AG04450 (cell line): ENCODE data around the gene DDX54. TPM values are rescaled to one million over a fixed set of nuclear protein-coding genes. Genes with fewer than 3 reads are reported as not detected.

Experiments used
- CTCF ChIA-PET: fragments of 300-600, 350-600 bp; formaldehyde crosslinking; extraction: SDS; loops from one replicate; lab custom pipeline; 2022; ENCODE audit warnings: antibody characterized with exemption, inconsistent platforms; lab: Charles Lee
- POLR2A ChIA-PET: fragments of 350-600 bp; formaldehyde crosslinking; extraction: SDS; loops from one replicate; lab custom pipeline; 2021; ENCODE audit warnings: antibody characterized with exemption, inconsistent platforms; lab: Yijun Ruan, JAX
- DNase-seq: peaks from one replicate; pipeline ENCODE4 v3.0.0-alpha.2; 2011; ENCODE audit warnings: low read depth, low spot score
- H3K27ac ChIP-seq: one replicate; pipeline ENCODE4 v1.5.1; 2012; ENCODE audit warnings: low read depth, low read length, control low read depth
- H3K27me3 ChIP-seq: one replicate; pipeline ENCODE4 v1.6.0; 2012; ENCODE audit warnings: low read length; ENCODE audit not compliant: control insufficient read depth, insufficient read depth
- H3K4me3 ChIP-seq: 2 replicates; pipeline ENCODE4 v1.5.1; 2011; ENCODE audit warnings: mild to moderate bottlenecking, low read depth, low read length, control low read depth
- H3K9me3 ChIP-seq: 2 replicates; pipeline ENCODE4 v1.5.1; 2012; ENCODE audit warnings: low read length; ENCODE audit not compliant: control insufficient read depth, insufficient read depth
- polyA plus RNA-seq: library from polyadenylated mRNA; depleted of rRNA; stranded (reverse); fragments of >200 nt; gene quantifications from 2 replicates; pipeline ENCODE4 v1.2.3, GENCODE V29; 2011
- TF ChIP-seq, protein P1 (sequence below): IDR thresholded peaks from 2 replicates; pipeline ENCODE4 v1.5.1; 2011; ENCODE audit warnings: low read depth, low read length, control low read depth, inconsistent platforms

The DDX54 gene
- polyA plus RNA-seq, 1 experiment, result 26.9 TPM

DNA sequence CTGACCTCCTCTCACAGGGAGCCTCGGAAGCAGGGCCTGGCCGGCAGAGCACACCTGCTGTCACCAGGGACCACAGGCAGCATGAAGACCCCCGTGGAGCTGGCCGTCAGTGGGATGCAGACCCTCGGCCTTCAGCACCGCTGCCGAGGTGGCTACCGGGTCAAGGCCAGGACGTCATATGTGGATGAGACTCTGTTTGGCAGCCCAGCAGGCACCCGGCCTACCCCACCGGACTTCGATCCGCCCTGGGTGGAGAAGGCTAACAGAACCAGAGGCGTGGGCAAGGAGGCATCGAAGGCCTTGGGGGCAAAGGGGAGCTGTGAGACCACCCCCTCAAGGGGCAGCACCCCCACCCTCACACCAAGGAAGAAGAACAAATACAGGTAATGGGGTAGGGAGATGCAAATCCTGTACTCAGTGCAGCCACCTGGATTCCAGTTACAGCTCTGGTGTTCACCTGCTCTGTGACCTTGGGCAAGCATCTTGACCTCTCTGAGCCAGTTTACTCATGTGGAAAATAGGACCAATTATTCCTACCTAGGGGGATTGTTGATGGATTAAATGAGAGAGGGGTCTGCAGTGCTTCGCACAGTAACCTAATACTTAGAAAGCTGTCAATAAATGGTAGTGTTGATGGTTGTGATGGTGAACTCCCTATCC, 1.5 kb upstream of the DDX54 start:
- Histone ChIP-seq H3K27ac (no peak overlapping the region), H3K27me3 (no peaks in the 10 kb centered on the region), H3K4me3 (peak overlapping the region; percentile 87; the same call in 1 of the 2 replicates), H3K9me3 (no peaks in the 10 kb centered on the region; the same call in 1 of the 2 replicates)
- TF ChIP-seq, protein P1, sequence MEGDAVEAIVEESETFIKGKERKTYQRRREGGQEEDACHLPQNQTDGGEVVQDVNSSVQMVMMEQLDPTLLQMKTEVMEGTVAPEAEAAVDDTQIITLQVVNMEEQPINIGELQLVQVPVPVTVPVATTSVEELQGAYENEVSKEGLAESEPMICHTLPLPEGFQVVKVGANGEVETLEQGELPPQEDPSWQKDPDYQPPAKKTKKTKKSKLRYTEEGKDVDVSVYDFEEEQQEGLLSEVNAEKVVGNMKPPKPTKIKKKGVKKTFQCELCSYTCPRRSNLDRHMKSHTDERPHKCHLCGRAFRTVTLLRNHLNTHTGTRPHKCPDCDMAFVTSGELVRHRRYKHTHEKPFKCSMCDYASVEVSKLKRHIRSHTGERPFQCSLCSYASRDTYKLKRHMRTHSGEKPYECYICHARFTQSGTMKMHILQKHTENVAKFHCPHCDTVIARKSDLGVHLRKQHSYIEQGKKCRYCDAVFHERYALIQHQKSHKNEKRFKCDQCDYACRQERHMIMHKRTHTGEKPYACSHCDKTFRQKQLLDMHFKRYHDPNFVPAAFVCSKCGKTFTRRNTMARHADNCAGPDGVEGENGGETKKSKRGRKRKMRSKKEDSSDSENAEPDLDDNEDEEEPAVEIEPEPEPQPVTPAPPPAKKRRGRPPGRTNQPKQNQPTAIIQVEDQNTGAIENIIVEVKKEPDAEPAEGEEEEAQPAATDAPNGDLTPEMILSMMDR, result no peak
- ChIA-PET POLR2A (interaction anchor here (0.6 to 0.7 kb wide), 2 partner anchors 9 to 236 kb away, joined by 3 to 4 read pairs; no protein-coding TSS in a partner anchor), CTCF (interaction anchor here (0.9 to 4.8 kb wide), 4 partner anchors 10 to 275 kb away, joined by 3 to 24 read pairs (median 6); no protein-coding TSS in a partner anchor)
- no peak for DNase-seq

DNA sequence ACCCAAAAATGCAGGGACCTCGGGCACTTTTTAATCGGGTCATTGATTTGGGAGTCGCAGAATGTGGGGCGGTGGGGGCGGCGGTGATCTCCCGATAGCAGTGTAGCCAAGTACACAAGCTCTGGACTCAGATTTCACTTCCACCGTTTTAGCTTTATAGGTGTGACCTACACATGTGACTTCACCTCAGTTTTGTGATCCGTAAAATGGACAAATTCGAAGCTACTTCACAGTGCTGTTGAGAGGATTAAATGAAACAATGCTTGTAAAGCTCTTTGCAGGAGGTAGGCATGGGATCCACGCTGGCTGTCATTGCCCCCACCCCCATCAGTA, 721 bp upstream of the DDX54 start:
- Histone ChIP-seq H3K4me3 (peak overlapping the region; percentile 87), H3K27ac (peak overlapping the region; percentile 89), H3K27me3 (no peaks in the 10 kb centered on the region), H3K9me3 (no peaks in the 10 kb centered on the region; the same call in 1 of the 2 replicates)
- TF ChIP-seq, protein P1, result no peak
- POLR2A ChIA-PET, result interaction anchor here (0.5 to 1.6 kb wide), 4 partner anchors 9 to 285 kb away, joined by 3 to 6 read pairs (median 4); no protein-coding TSS in a partner anchor
- no peak for DNase-seq
- CTCF ChIA-PET, result interaction anchor here (1.3 to 4.8 kb wide), 2 partner anchors 12 to 275 kb away, joined by 3 to 24 read pairs; no protein-coding TSS in a partner anchor

DNA sequence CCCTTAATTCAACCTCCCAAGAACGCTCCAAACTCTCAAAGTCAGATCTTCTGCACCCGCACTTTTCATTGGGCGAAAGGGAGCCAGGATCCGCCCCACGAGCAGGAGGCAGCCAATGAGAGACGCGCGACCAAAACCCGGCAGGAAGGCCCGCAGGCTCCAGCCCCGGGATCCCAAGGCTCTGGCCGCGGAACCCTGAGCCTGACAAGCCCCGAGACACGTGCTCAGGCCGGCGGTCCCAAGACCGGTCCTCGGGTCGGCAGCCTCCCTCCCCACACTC, 438 bp downstream of the DDX54 start:
- CTCF ChIA-PET, result interaction anchor here (4.8 kb wide), 1 partner anchor 11 kb away, joined by 24 read pairs; no protein-coding TSS in a partner anchor

DNA sequence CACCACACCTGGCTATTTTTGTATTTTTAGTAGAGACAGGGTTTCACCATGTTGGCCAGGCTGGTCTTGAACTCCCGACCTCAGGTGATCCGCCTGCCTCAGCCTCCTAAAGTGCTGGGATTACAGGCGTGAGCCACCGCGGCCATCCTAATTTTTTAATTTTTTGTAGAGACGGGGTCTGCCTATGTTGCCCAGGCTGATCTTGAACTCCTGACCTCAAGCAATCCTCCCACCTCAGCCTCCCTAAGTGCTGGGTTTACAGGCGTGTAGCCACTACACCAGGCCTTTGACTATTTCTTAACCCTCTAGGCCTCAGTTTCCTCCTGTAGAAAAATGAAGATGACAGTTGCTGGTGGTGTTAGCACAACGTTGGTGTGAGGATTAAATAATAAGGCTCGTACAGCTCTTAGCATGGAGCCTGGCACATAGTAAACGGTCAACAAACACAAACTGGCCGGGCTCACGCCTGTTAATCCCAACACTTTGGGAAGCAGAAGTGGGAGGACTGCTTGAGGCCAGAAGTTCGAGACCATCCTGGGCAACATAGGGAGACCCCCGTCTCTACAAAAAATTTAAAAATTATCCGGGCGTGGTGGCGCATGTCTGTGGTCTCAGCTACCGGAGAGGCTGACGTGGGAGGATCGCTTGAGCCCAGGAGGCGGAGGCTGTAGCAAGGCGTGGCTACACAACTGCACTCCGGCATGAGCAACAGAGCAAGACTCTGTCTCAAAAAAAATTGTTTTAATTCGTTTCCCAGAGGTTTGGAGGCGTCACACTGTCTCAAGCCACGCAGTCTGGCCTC, 979 bp downstream of the DDX54 start:
- H3K4me3 ChIP-seq, result peak overlapping the region; percentile 87
- DNase-seq, result no peak
- H3K27me3 ChIP-seq, result no peaks in the 10 kb centered on the region
- ChIA-PET POLR2A (interaction anchor here (0.6 to 1.2 kb wide), 2 partner anchors 39 to 174 kb away, joined by 4 to 6 read pairs; partner anchors contain the start of gene PLBD2), CTCF (interaction anchor here (0.6 to 4.8 kb wide), 2 partner anchors 10 to 43 kb away, joined by 5 to 24 read pairs; no protein-coding TSS in a partner anchor)
- TF ChIP-seq, protein P1, result no peak
- H3K9me3 ChIP-seq, result no peaks in the 10 kb centered on the region; the same call in 1 of the 2 replicates
- peak overlapping the region; percentile 75 for H3K27ac ChIP-seq

More for the DNA sequence above, 438 bp downstream of the DDX54 start:
- Histone ChIP-seq H3K9me3 (no peaks in the 10 kb centered on the region; the same call in 1 of the 2 replicates), H3K27ac (peak overlapping the region; percentile 89), H3K4me3 (peak overlapping the region; percentile 87), H3K27me3 (no peaks in the 10 kb centered on the region)
- TF ChIP-seq, protein P1, result no peak
- peak; percentile 66 for DNase-seq
- POLR2A ChIA-PET, result interaction anchor here (0.6 to 1.6 kb wide), 5 partner anchors 9 to 1076 kb away, joined by 3 to 8 read pairs (median 4); no protein-coding TSS in a partner anchor
